ENCODE measurements around the gene SMIM17.

SMIM17 gene

DNA sequence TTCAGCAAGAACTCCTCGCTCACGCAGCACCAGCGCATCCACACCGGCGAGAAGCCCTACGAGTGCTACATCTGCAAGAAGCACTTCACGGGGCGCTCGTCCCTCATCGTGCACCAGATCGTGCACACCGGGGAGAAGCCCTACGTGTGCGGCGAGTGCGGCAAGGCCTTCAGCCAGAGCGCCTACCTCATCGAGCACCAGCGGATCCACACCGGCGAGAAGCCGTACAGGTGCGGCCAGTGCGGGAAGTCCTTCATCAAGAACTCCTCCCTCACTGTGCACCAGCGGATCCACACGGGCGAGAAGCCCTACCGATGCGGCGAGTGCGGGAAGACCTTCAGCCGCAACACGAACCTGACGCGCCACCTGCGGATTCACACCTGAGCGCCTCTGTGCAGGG lies 20.6 kb upstream of the SMIM17 start:
- H3K27ac ChIP-seq, result no peak overlapping the region
- H3K4me3 ChIP-seq, result no peak overlapping the region
- TF ChIP-seq, protein P1, sequence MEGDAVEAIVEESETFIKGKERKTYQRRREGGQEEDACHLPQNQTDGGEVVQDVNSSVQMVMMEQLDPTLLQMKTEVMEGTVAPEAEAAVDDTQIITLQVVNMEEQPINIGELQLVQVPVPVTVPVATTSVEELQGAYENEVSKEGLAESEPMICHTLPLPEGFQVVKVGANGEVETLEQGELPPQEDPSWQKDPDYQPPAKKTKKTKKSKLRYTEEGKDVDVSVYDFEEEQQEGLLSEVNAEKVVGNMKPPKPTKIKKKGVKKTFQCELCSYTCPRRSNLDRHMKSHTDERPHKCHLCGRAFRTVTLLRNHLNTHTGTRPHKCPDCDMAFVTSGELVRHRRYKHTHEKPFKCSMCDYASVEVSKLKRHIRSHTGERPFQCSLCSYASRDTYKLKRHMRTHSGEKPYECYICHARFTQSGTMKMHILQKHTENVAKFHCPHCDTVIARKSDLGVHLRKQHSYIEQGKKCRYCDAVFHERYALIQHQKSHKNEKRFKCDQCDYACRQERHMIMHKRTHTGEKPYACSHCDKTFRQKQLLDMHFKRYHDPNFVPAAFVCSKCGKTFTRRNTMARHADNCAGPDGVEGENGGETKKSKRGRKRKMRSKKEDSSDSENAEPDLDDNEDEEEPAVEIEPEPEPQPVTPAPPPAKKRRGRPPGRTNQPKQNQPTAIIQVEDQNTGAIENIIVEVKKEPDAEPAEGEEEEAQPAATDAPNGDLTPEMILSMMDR (IDR thresholded peaks at IDR 0.05), result no peak
- DNase-seq (ENCODE audit: low spot score), result no peak

DNA sequence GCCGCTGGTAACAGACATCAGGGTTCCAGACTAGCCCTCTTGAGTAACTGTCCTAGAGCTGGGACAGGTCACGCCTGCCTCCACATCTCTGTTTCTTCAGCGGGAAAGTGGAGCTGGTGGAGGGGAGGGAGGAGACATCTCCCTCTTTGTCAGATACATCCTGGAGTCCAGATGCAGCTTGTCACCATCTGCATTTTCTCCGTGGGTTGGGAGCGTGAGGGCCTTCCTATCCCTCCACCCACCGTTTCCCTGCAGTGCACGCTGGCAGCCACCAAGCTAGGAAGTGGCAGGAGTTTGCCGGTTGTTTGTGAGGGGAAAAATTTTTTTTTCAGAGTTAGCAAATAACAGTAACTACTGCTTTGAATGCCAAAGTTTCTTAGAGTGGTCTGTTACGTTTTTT lies 20.0 kb upstream of the SMIM17 start:
- no peak overlapping the region for H3K4me3 ChIP-seq
- TF ChIP-seq, protein P1 (IDR thresholded peaks at IDR 0.05), result no peak
- no peak for DNase-seq (ENCODE audit: low spot score)

DNA sequence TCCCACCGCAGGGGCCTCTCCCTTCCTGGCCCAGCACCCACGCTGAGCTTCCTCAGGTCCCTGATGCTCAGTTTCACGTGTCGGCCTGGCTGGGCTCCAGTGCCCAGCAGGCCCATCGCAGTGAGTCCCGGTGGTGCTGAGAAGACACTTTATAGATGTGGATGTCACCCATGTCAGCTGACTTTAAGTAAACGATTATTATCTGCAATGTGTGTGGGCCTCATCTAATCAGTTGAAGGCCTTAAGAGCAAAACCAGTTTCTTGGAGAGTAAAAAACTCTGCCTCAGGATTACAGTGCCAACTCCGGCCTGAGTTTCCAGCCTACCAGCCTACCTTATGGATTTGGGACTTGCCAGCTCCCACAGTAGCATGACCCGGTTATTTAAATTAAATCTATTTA lies 17.3 kb upstream of the SMIM17 start:
- no peak overlapping the region for H3K4me3 ChIP-seq
- H3K27ac ChIP-seq, result no peak overlapping the region
- no peak for DNase-seq (ENCODE audit: low spot score)
- TF ChIP-seq, protein P1 (IDR thresholded peaks at IDR 0.05), result no peak

More for the DNA sequence above, 20.0 kb upstream of the SMIM17 start:
- no peak overlapping the region for H3K27ac ChIP-seq

DNA sequence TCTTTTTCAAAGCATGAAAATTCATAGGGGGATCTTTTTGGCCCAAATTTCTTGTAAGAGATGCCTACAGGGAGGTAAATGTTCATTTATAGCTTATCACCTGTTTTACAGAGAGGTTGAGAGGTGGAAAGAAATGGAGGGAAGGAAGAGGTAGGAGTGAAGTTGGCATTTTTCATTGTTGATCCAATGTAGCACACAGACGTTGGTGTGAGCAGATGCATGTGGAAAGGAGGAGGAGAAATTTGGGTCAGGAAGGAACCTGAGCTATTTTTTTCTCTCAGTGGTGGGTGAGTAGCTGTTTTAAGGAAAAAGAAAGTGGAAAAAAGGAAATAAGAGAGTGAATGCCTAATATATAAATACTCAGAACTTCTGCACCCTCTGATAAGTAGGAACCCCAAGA lies 9.9 kb upstream of the SMIM17 start:
- TF ChIP-seq, protein P1 (IDR thresholded peaks at IDR 0.05), result no peak
- DNase-seq (ENCODE audit: low spot score), result no peak
- H3K27ac ChIP-seq, result no peak overlapping the region
- H3K4me3 ChIP-seq, result no peak overlapping the region

DNA sequence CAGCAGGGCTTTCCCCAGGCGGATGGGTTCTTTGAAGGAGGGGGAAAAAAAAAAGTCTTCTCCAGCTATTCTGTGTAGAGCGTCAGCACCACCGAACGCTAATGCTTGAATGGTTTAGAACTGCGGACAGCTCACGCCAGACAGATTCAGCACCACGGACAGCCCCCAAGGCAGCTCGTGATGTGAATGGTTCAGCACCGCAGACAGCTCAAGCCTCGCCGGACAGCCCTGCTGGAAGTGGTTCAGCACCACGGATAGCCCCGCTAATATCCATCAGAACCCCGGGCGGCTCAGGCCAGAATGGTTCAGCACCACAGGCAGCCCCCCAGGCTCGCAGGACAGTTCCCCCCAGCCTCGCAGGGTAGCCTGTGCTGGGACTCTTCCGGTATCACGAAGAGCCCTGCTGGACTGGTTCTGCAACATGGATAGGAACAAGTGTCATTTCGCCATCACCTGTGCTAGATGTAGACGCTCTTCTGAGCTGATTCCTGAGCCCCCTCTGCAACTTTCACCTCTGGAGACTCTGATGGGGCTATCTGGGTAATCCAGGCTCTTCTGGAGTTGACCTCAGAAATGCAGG lies 4.9 kb upstream of the SMIM17 start:
- no peak for DNase-seq (ENCODE audit: low spot score)
- TF ChIP-seq, protein P1 (IDR thresholded peaks at IDR 0.05), result no peak

DNA sequence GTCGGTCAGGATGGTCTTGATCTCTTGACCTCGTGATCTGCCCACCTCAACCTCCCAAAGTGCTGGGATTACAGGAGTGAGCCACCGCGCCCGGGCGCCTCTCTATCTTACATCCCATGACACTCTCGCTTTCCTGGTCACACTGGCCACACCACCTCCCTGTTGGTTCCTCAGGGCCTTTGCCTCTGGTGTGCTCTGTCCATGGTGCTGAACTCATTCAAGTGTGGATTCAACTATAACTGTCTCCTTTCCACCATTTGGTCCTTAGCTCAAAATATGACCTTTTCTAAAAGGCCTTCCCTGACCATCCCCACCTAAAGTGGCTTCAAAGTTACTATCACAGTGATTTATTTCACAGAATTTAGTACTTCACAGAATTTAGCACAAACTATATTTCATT lies 3.7 kb upstream of the SMIM17 start:
- DNase-seq (ENCODE audit: low spot score), result no peak
- Histone ChIP-seq H3K27ac (no peak overlapping the region), H3K4me3 (no peak overlapping the region)
- TF ChIP-seq, protein P1 (IDR thresholded peaks at IDR 0.05), result no peak

More for the DNA sequence above, 4.9 kb upstream of the SMIM17 start:
- H3K27ac ChIP-seq, result no peak overlapping the region
- no peak overlapping the region for H3K4me3 ChIP-seq

DNA sequence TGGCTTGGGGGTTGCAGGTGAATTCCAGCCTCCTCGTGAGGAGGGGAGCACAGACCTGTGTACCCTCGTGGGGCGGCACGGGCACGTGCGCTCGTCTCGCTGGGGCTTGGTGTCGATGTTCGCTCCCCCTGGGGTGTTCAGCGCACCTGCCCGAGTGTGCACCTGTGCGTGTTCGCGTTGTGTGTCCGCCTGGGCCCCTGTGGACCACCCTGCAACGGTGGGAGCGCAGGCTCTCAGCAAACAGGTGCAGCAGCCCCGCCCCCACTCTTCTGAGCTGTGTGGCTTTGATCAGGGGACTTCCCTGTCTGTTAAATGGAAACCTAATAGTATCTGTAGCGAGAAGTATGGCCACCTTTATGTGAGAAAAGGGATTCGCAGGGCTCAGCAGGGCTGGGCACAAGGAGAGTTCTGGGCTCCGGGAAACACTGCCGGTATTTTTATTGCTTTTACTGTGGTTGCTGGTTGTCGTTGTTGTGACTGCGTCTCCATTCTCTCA lies 549 bp downstream of the SMIM17 start:
- TF ChIP-seq, protein P1 (IDR thresholded peaks at IDR 0.05), result no peak
- no peak overlapping the region for H3K4me3 ChIP-seq
- DNase-seq (ENCODE audit: low spot score), result no peak

More for the DNA sequence above, 549 bp downstream of the SMIM17 start:
- no peak overlapping the region for H3K27ac ChIP-seq
